GM19467 (cell line): Measurements from ENCODE around the gene CA14.
"Not testable (repeated sequence)": the region's sequence is repeated elsewhere in the genome, so short reads cannot be mapped to it uniquely, and the experiment has no call there.

Experiments used
- ATAC-seq: cut with Tn5 transposase; IDR thresholded peaks from one replicate; pipeline ENCODE4 v1.9.1; 2021; ENCODE audit warnings: mild to moderate bottlenecking, moderate library complexity; ENCODE audit not compliant: unreplicated experiment

CA14 gene

DNA sequence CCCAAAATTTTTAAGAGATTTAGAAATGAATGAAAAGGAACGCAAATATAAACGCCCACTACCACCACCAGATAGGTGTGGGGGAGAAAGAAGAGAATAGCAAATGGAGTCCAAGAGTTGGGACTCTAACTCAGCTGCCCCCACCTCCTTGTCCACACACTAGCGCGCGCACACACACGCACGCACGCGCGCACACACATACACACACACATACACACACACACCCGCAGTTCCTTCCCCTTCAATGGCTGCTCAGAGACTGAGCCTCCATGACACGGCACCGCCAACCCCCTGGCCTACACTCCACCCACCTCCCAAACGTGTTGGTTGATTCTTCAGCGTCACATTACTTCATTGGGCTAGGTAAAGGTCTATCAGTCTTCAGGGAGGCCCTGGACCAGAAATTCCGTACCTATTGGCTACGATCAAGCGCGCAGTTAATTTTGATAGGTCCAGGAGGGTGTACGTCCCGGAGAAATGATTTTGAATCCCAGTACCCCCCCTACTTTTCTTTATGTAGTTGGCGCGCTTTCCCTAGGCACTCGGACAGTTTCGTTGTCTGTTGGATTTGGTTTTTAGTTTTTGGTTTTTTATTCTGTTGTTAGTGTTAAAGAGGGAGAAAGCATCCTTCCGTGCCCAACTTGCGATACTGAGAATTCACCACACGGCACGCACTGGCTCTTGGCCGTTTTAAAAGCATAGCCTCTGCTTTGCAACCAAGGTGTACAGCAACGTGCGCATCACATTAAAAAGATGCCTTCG is 21.5 kb upstream of the CA14 start, which contains the start of gene ANP32E:
TSS of gene ANP32E (minus strand) at position 261 of the 762 bp plus-strand sequence. CDS start 326 bp downstream, outside the sequence.
- ATAC-seq: peak; percentile 83

GRCh38 chr1:150236614-150237100 is 20.9 kb upstream of the CA14 start:
- ATAC-seq: no peak

DNA sequence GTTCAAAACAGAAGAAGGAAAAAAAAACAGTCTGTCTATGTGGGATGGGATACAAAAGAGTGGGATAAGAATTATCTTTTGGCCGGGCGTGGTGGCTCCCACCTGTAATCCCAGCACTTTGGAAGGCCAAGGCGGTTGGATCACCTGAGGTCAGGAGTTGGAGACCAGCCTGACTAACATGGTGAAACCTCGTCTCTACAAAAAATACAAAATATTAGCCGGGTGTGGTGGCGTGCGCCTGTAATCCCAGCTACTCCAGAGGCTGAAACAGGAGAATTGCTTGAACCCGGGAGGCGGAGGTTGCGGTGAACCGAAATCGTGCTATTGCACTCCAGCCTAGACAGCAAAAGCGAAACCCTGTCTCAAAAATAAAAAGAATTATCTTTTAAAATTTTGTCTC is 20.4 kb upstream of the CA14 start:
- not testable (repeated sequence) for ATAC-seq

- no peak for ATAC-seq
Measured at GRCh38 chr1:150237746-150238145, 19.8 kb upstream of the CA14 start.

DNA sequence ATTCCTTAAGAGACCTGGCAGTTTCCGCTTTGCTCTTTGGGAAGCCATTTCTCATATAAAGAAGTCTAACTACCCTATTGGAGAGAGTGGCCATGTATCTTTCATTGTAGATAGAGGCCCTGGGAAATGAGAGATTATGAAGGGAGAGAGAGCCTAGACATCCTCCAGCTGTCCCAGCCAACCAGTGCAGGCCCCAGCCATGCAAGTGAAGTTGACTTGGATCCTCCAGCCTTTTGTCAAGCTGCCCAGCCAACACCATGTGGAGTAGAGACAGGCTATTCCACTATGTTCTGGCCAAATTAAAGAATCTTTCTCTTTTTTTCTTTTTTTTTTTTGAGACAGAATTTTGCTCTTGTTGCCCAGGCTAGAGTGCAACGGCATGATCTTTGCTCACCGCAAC is 14.6 kb upstream of the CA14 start:
- ATAC-seq: no peak

DNA sequence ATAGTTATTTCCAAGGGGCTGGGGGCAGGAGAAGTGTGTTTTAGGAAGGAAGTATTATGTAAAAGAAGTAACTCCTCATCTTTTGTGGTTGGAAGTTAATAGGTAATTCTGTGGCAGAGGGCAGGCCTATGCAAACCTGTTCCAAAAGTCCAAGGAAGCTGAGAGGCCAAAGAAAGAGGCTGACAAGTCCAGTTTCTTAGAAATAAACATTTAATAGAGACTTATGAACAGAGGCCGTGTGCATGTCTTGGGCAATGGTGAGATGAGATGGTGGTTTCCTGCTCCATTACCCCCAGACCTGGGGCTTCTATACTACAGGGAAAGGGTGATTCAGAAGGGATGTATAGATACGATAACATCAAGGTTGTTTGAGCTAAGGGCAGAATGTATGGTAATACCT is 7.6 kb upstream of the CA14 start:
- no peak for ATAC-seq

- ATAC-seq: no peak
Measured at GRCh38 chr1:150256198-150256553, 1.4 kb upstream of the CA14 start.

DNA sequence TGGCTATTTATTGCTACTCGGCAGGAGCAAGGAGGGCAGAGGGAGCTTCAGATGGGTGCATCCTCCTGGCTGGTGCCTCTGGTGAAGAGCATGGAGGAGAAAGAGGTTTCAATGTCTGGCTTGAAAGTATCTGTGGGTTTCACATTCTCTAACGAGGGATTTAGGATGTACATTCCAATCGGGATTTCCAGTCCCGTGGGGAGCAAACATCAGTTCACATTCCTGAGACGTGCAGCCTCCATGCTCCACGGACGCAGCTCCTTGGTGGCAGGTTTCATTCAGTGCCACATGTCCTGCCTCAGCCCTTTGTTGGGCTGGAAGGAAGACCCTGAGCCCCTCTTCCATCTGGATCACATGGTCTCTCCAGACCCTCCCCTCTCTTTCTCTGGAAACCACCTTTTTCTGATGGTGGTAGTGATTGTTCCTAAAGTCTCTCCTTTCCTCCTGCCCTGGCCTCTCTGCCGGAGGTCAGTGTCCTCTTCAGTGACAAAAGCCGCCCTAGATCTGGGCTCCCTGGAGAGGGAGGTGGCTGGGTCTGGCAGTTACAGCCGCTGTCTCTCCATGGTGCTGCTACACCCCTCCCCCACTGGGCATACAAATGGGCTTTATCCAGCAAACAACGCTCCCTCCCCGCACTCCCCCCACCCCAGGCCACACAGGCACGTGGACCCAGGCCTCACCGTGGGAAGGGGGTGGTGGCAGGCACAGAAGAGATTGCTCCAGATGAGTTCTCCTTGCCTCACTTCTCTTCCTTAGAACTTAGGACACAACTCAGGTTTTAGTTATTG is 826 bp upstream of the CA14 start:
- ATAC-seq: no peak

DNA sequence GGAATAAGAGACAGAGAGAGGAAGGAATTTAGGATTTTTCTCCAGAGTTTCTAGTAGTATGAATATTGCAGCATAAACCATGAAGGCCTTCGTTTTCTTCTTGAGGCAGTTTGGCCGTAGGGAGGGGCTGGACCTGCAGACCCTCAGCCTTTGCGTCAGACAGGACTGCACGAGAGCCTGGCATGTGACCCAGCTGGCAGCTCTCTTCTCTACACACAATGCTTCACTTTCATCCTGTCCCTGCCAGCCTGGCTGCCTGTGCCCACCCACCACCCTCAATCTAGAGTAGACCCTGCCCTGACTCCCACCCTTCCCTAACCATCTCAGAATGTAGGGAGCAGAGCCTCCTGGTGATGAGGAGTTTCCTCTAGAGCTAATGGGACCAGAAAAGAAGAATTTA is 1.6 kb downstream of the CA14 start:
- no peak for ATAC-seq

GRCh38 chr1:150259758-150260669 is 2.4 kb downstream of the CA14 start:
- ATAC-seq: no peak

- ATAC-seq: no peak
Measured at GRCh38 chr1:150261367-150261766, 3.8 kb downstream of the CA14 start.

GRCh38 chr1:150262388-150263320 is 5.1 kb downstream of the CA14 start:
- no peak for ATAC-seq

GRCh38 chr1:150263549-150263948 is 6.0 kb downstream of the CA14 start:
- ATAC-seq: no peak

GRCh38 chr1:150267896-150268295 is 10.3 kb downstream of the CA14 start:
- no peak for ATAC-seq

DNA sequence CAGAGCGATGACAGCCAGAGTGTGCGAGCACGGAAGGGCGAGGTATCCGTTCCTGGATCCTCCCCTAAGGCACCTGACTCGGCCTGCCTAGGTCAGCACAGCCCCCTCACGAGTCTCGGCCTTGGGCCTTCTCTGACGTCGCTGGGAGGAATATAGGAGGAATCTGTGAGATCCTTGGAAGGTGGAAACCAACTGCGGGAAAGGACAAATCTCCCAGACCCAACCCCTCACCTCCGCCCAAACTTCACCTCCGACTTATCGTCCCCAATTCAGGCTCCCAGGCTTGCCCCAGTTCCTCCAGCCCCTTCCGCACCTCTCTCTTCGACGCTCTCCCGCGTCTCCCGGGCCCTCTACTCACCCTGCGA is 10.7 kb downstream of the CA14 start:
- ATAC-seq: no peak

- ATAC-seq: peak; percentile 87
Measured at GRCh38 chr1:150268705-150269403, 11.3 kb downstream of the CA14 start, which contains the start of gene APH1A. TSS of gene APH1A (minus strand) at chr1:150269016. CDS start at chr1:150268810, 206 bp downstream.

GRCh38 chr1:150269451-150269850 is 11.9 kb downstream of the CA14 start:
- no peak for ATAC-seq

DNA sequence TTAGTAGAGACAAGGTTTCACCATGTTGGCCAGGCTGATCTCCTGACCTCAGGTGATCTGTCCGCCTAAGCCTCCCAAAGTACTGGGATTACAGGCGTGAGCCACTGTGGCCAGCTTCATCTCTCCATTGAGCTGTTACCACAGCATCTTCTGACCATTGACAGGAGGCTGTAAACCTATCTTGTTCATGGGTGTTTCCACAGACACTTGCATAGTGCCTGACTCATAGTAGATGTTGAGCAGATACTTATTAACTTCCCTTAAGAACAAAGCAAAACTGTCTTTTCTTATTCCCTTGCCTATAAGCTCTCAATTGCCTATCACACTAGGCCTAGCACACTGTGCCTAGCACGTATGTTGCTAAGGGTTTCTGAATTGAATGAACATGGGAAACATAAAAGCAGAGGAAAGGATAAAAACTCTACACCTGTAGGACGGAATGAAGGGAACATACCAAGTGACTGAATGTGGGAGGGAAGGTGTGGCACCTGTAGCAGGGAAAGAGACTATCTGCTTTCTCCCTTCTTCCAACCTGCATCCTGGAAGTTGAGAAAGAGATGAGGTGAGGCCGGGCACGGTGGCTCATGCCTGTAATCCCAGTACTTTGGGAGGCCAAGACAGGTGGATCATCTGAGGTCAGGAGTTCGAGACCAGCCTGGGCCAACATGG is 13.9 kb downstream of the CA14 start:
- ATAC-seq: no peak

DNA sequence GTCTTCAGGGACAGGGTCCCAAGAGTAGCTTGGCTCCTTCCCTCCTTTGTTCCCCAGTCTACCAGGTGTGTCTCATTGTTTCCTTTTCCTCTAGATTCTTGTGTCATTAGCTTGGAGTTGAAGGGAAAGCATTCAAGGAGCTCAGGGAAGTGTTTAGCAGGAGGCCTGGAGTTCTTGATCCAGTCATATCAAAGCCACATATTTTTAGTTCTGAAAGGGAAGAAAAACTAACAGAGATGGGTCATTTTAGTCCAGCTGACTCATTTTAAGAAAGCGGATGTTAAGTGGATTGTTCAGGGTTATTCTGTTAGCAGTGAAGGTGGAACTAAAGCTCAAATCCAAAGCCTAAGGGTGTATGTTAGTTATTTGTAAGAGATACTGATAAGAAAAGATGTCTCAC is 15.7 kb downstream of the CA14 start:
- ATAC-seq: no peak
